Hepatocyte (in vitro differentiated cells): ENCODE results near the gene FRMD6.

Experiments
- EZH2phosphoT487 ChIP-seq: fragments of 200-600 bp; sonication (generic); IDR thresholded peaks from one replicate; pipeline ENCODE4 v1.6.1; 2018; ENCODE audit warnings: antibody characterized with exemption, mild to moderate bottlenecking, low read depth, moderate library complexity; ENCODE audit not compliant: unreplicated experiment, severe bottlenecking
- TF ChIP-seq, protein P1 (sequence below): fragments of 200-600 bp; sonication (generic); IDR thresholded peaks from 2 replicates; pipeline ENCODE4 v1.5.1; 2016; ENCODE audit warnings: antibody characterized with exemption, mild to moderate bottlenecking; ENCODE audit not compliant: poor library complexity

DNA sequence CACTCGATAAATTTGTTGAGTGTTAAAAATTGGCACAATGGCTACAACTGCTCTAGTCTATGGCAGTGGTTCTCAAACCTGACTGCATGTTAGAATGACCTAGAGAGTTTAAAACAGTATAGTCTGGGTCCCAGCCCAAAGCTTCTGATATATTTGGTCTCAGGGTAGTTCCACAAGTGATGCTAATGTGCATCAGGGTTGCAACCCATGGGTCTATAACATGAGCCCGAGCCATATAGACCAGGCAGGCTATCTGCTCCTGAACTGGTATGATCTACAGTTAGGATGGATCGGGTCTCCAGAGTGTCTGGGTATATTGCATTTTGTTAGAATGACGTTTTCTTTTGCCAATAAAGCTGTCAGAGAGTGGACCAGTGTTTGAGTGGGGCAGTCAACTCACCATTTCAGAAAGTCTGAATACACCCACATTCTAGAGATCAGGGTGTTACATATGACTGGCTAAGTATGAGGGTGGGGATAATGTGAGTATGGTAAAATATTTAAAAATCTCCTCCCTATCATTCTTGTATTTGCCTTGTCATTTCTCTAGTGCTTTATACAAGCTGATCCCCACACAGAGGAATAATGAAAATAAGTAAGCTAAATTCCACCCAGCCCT, 80.9 kb downstream of the FRMD6 start:
- TF ChIP-seq, protein P1, sequence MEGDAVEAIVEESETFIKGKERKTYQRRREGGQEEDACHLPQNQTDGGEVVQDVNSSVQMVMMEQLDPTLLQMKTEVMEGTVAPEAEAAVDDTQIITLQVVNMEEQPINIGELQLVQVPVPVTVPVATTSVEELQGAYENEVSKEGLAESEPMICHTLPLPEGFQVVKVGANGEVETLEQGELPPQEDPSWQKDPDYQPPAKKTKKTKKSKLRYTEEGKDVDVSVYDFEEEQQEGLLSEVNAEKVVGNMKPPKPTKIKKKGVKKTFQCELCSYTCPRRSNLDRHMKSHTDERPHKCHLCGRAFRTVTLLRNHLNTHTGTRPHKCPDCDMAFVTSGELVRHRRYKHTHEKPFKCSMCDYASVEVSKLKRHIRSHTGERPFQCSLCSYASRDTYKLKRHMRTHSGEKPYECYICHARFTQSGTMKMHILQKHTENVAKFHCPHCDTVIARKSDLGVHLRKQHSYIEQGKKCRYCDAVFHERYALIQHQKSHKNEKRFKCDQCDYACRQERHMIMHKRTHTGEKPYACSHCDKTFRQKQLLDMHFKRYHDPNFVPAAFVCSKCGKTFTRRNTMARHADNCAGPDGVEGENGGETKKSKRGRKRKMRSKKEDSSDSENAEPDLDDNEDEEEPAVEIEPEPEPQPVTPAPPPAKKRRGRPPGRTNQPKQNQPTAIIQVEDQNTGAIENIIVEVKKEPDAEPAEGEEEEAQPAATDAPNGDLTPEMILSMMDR, result no peak
- no peak for TF ChIP-seq EZH2phosphoT487
